HCT116 (cell line): Measurements from ENCODE around the gene RSRC1. TPM values are rescaled to one million over a fixed set of nuclear protein-coding genes. Genes with fewer than 3 reads are reported as not detected.
A peak's percentile ranks its signal among the peaks of the same experiment; 100 is the strongest.

Source experiments
- ATAC-seq: fragments of 200-7000 bp; cut with Tn5 transposase; 2 replicates; pipeline ENCODE4 v1.9.1; 2020; ENCODE audit warnings: mild to moderate bottlenecking, moderate library complexity
- BruUV-seq: library from RNA; stranded (reverse); fragments of 400-500 nt; replicated peaks from 2 replicates; lab custom pipeline; 2021; lab: Mats Ljungman, UMichigan
- CTCF ChIA-PET: fragments of 300-600 bp; sonication (Branson Sonifier 250); formaldehyde crosslinking; loops from one replicate; lab custom pipeline; 2021; ENCODE audit warnings: antibody characterized with exemption; lab: Charles Lee
- POLR2A ChIA-PET: fragments of 300-600, 350-600 bp; sonication (Branson Sonifier 250); formaldehyde crosslinking; loops from one replicate; lab custom pipeline; 2021; ENCODE audit warnings: antibody characterized with exemption; lab: Charles Lee
- RAD21 ChIA-PET, 2 experiments: fragments of 300-600 bp; sonication (Branson Sonifier 250); formaldehyde crosslinking; loops; one replicate each; lab custom pipeline; 2023; ENCODE audit warnings: low total read pairs in 2 of 2; ENCODE audit not compliant: uncharacterized antibody in 2 of 2, unreplicated experiment in 2 of 2, low non-redundant PET in 1 of 2; lab: Charles Lee
- DNase-seq: peaks from one replicate; pipeline ENCODE4 v3.0.0-alpha.2; 2010; ENCODE audit warnings: low read depth, low spot score
- H2AFZ ChIP-seq: fragments of 200-600 bp; shearing (Covaris generic), sonication (generic); 2 replicates; pipeline ENCODE4 v1.6.1; 2017; ENCODE audit warnings: low read depth, mixed run types, mixed read lengths, antibody characterized with exemption, low read length; ENCODE audit not compliant: poor library complexity, severe bottlenecking
- H3K27ac ChIP-seq: 2 replicates; pipeline ENCODE4 v1.5.1; 2012; ENCODE audit warnings: low read depth, low read length
- H3K27me3 ChIP-seq: fragments of 200-600 bp; sonication (generic); 2 replicates; pipeline ENCODE4 v1.6.1; 2016; ENCODE audit warnings: mixed run types, low read length, mixed read lengths; ENCODE audit not compliant: insufficient read depth
- H3K36me3 ChIP-seq, 2 experiments: fragments of 200-500 bp in 1 of 2; fragments of 200-600 bp in 1 of 2; sonication (Bioruptor generic) in 1 of 2; sonication (generic) in 1 of 2; 2 replicates each; pipeline versions ENCODE4 v1.5.1 to v1.6.1; 2014 to 2016; ENCODE audit warnings: low read length in 2 of 2, inconsistent platforms in 1 of 2, mixed read lengths in 1 of 2, mixed run types in 1 of 2; ENCODE audit not compliant: insufficient read depth in 2 of 2, control insufficient read depth in 1 of 2
- H3K4me1 ChIP-seq, 2 experiments: fragments of 200-600 bp in 1 of 2; sonication (generic) in 1 of 2; 2 replicates each; pipeline versions ENCODE4 v1.5.1 to v1.6.1; 2012 to 2017; ENCODE audit warnings: low read length in 2 of 2, inconsistent platforms in 1 of 2, mild to moderate bottlenecking in 1 of 2, mixed read lengths in 1 of 2, mixed run types in 1 of 2, moderate library complexity in 1 of 2; ENCODE audit not compliant: insufficient read depth in 2 of 2, control insufficient read depth in 1 of 2
- H3K4me2 ChIP-seq: fragments of 200-600 bp; sonication (generic); 2 replicates; pipeline ENCODE4 v1.6.1; 2017; ENCODE audit warnings: mixed run types, low read length, mixed read lengths
- H3K4me3 ChIP-seq, 2 experiments: fragments of 200-600 bp in 1 of 2; sonication (generic) in 1 of 2; replicated peaks in 1 of 2; 2 replicates each; pipeline ENCODE4 v1.5.1; 2011 to 2016; ENCODE audit warnings: low read length in 2 of 2, control low read depth in 1 of 2, low read depth in 1 of 2, mild to moderate bottlenecking in 1 of 2, mixed read lengths in 1 of 2, mixed run types in 1 of 2
- H3K79me2 ChIP-seq: fragments of 200-600 bp; sonication (generic); 2 replicates; pipeline ENCODE4 v1.6.1; 2017; ENCODE audit warnings: mild to moderate bottlenecking, mixed run types, low read length, moderate library complexity, mixed read lengths; ENCODE audit not compliant: insufficient read depth
- H3K9ac ChIP-seq: fragments of 200-600 bp; sonication (generic); 2 replicates; pipeline ENCODE4 v1.6.1; 2016; ENCODE audit warnings: low read length, mixed read lengths
- H3K9me2 ChIP-seq: fragments of 200-600 bp; sonication (generic), shearing (Covaris generic); 2 replicates; pipeline ENCODE4 v1.6.1; 2017; ENCODE audit warnings: mixed run types, mild to moderate bottlenecking, moderate library complexity; ENCODE audit not compliant: insufficient read depth
- H3K9me3 ChIP-seq, 2 experiments: fragments of 200-500 bp in 1 of 2; fragments of 200-600 bp in 1 of 2; sonication (Bioruptor generic) in 1 of 2; sonication (generic) in 1 of 2; 2 replicates each; pipeline ENCODE4 v1.6.1; 2014 to 2017; ENCODE audit warnings: low read length in 2 of 2, mixed read lengths in 2 of 2, inconsistent platforms in 1 of 2, low read depth in 1 of 2, mild to moderate bottlenecking in 1 of 2, mixed run types in 1 of 2, moderate library complexity in 1 of 2; ENCODE audit not compliant: control insufficient read depth in 1 of 2, insufficient read depth in 1 of 2
- H4K20me1 ChIP-seq: fragments of 200-600 bp; sonication (generic), shearing (Covaris generic); 2 replicates; pipeline ENCODE4 v1.6.1; 2017; ENCODE audit warnings: mixed run types, mild to moderate bottlenecking, moderate library complexity; ENCODE audit not compliant: insufficient read depth
- CBX3 ChIP-seq: IDR thresholded peaks from 2 replicates; pipeline ENCODE4 v1.6.1; 2012; ENCODE audit warnings: low read depth
- CTCF ChIP-seq, 3 experiments: fragments of 200-600 bp in 1 of 3; sonication (generic) in 1 of 3; IDR thresholded peaks in 2 of 3; conservative IDR thresholded peaks in 1 of 3; 2 replicates each; pipeline ENCODE4 v1.5.1; 2012 to 2017; ENCODE audit warnings: low read depth in 2 of 3, low read length in 2 of 3, antibody characterized with exemption in 1 of 3, borderline replicate concordance in 1 of 3, control low read depth in 1 of 3, mild to moderate bottlenecking in 1 of 3, mixed read lengths in 1 of 3, mixed run types in 1 of 3, moderate library complexity in 1 of 3; ENCODE audit not compliant: insufficient read depth in 1 of 3
- JUND ChIP-seq: IDR thresholded peaks from 2 replicates; pipeline ENCODE4 v1.6.1; 2012
- MAX ChIP-seq: IDR thresholded peaks from 2 replicates; pipeline ENCODE4 v1.6.1; 2012
- POLR2A ChIP-seq: IDR thresholded peaks from 2 replicates; pipeline ENCODE4 v1.7.0; 2011; ENCODE audit warnings: borderline replicate concordance; ENCODE audit not compliant: insufficient read depth, insufficient read length; ENCODE audit errors: extremely low read depth
- RAD21 ChIP-seq: IDR thresholded peaks from 2 replicates; pipeline ENCODE4 v1.6.1; 2012; ENCODE audit warnings: low read depth, mild to moderate bottlenecking
- intact Hi-C: fragments of 100-400 bp; cut with micrococcal nuclease; formaldehyde crosslinking; loops from 2 replicates; pipeline ENCODE4 v1.10.0; 2022
- total RNA-seq: library from RNA; stranded (reverse); gene quantifications from one replicate; pipeline ENCODE4 v1.2.1, GENCODE V29; 2021; ENCODE audit not compliant: unreplicated experiment

The RSRC1 gene
- total RNA-seq, 1 experiment from 2014 or later = 37.1 TPM

GRCh38 chr3:158539414-158540014 lies 429.6 kb downstream of the RSRC1 start:
- Histone ChIP-seq H3K4me3 (no peak overlapping the region), H4K20me1 (no peaks in the 10 kb centered on the region), H2AFZ (peak overlapping the region; percentile 72), H3K27ac (no peak overlapping the region), H3K79me2 (no peaks in the 10 kb centered on the region), H3K9ac (no peak overlapping the region), H3K4me1 (no peaks in the 10 kb centered on the region), H3K9me2 (no peaks in the 10 kb centered on the region), H3K36me3 (no peaks in the 10 kb centered on the region), H3K4me2 (no peak overlapping the region), H3K9me3 (no peaks in the 10 kb centered on the region), H3K27me3 (no peaks in the 10 kb centered on the region)
- DNase-seq (peak; percentile 42), ATAC-seq (peak; percentile 70)
- intact Hi-C loops = loop anchor here (1.0 to 10.0 kb wide), 3 partner anchors 252 to 785 kb away; no protein-coding TSS in a partner anchor
- ChIA-PET CTCF (interaction anchor here (1.2 to 2.5 kb wide), 3 partner anchors 120 to 252 kb away, joined by 3 to 10 read pairs (median 5); no protein-coding TSS in a partner anchor), RAD21 (no interaction called here), POLR2A (no interaction called here)
- no TSS peak for BruUV-seq
- TF ChIP-seq RAD21 (peak; percentile 56), CTCF (IDR thresholded peaks at IDR 0.05 in 2 of 3, conservative IDR thresholded peaks at IDR 0.05 in 1 of 3; ENCODE audit: borderline replicate concordance in 1 of 3, insufficient read depth in 1 of 3, low read depth in 2 of 3, low read length in 2 of 3) (peak; percentile 49 to 75 (median 49); a peak in 5 of 6 replicates), MAX (no peak)

GRCh38 chr3:158540066-158540465 lies 430.2 kb downstream of the RSRC1 start:
- Histone ChIP-seq H3K4me1 (no peaks in the 10 kb centered on the region), H3K9ac (no peak overlapping the region), H4K20me1 (no peaks in the 10 kb centered on the region), H3K9me3 (no peaks in the 10 kb centered on the region), H3K4me2 (no peak overlapping the region), H3K9me2 (no peaks in the 10 kb centered on the region), H3K4me3 (no peak overlapping the region), H3K27ac (no peak overlapping the region), H2AFZ (no peak overlapping the region)
- no peak for DNase-seq
- ChIA-PET POLR2A (no interaction called here), CTCF (interaction anchor here (0.9 to 2.5 kb wide), 3 partner anchors 8 to 249 kb away, joined by 3 to 10 read pairs (median 3); no protein-coding TSS in a partner anchor), RAD21 (no interaction called here)
- intact Hi-C loops = loop anchor here (10.0 kb wide), 1 partner anchor 715 kb away; no protein-coding TSS in a partner anchor
- BruUV-seq = no TSS peak
- no peak for ATAC-seq
- TF ChIP-seq JUND (no peak), POLR2A (no peak), CBX3 (no peak), MAX (no peak)
- TF ChIP-seq, all 23 proteins: peak for 0
- Histone ChIP-seq H3K79me2 (no peaks in the 10 kb centered on the region), H3K27me3 (no peaks in the 10 kb centered on the region), H3K36me3 (no peaks in the 10 kb centered on the region)
